PC-9 (cell line): ENCODE data around the gene ALK. TPM values are rescaled to one million over a fixed set of nuclear protein-coding genes. Genes with fewer than 3 reads are reported as not detected.

Experiments
- BruUV-seq: library from RNA; stranded (reverse); fragments of 400-500 nt; replicated peaks from 2 replicates; lab custom pipeline; 2021; lab: Mats Ljungman, UMichigan
- CTCF ChIA-PET: fragments of 300-600 bp; sonication (Branson Sonifier 250); formaldehyde crosslinking; loops from one replicate; lab custom pipeline; 2022; ENCODE audit warnings: antibody characterized with exemption; lab: Charles Lee
- POLR2A ChIA-PET: fragments of 300-600 bp; sonication (Branson Sonifier 250); formaldehyde crosslinking; loops from one replicate; lab custom pipeline; 2022; ENCODE audit warnings: antibody characterized with exemption; ENCODE audit not compliant: unreplicated experiment; lab: Charles Lee
- DNase-seq, 2 experiments: peaks; one replicate each; pipeline versions ENCODE4 v3.0.0 to v3.0.0-alpha.2; 2015 to 2022; ENCODE audit warnings: mixed read lengths in 1 of 2
- H2AFZ ChIP-seq: fragments of 200-600 bp; sonication (generic); 2 replicates; pipeline ENCODE4 v1.8.1; 2017; ENCODE audit warnings: antibody characterized with exemption
- H3F3A ChIP-seq: fragments of 200-600 bp; sonication (generic); 2 replicates; pipeline ENCODE4 v1.8.1; 2017; ENCODE audit warnings: antibody characterized with exemption, mild to moderate bottlenecking, low read depth; ENCODE audit not compliant: insufficient read depth
- H3K27ac ChIP-seq: fragments of 200-600 bp; sonication (generic); 2 replicates; pipeline ENCODE4 v1.6.1; 2016; ENCODE audit warnings: mixed run types
- H3K27me3 ChIP-seq: fragments of 200-600 bp; sonication (generic); 2 replicates; pipeline ENCODE4 v1.6.1; 2016; ENCODE audit warnings: low read depth, mixed run types; ENCODE audit not compliant: insufficient read depth
- H3K36me3 ChIP-seq: fragments of 200-600 bp; sonication (generic); 2 replicates; pipeline ENCODE4 v1.6.1; 2016; ENCODE audit warnings: low read depth, mixed run types
- H3K4me1 ChIP-seq: fragments of 200-600 bp; sonication (generic); replicated peaks from 2 replicates; pipeline ENCODE4 v1.6.1; 2016; ENCODE audit warnings: mixed run types; ENCODE audit not compliant: insufficient read depth
- H3K4me2 ChIP-seq: fragments of 200-600 bp; sonication (generic); 2 replicates; pipeline ENCODE4 v1.6.1; 2017; ENCODE audit warnings: mixed run types
- H3K4me3 ChIP-seq: fragments of 200-600 bp; sonication (generic); 2 replicates; pipeline ENCODE4 v1.6.1; 2016; ENCODE audit warnings: mixed run types
- H3K79me2 ChIP-seq: fragments of 200-600 bp; sonication (generic); 2 replicates; pipeline ENCODE4 v1.6.1; 2017; ENCODE audit warnings: low read depth, mixed run types
- H3K9me2 ChIP-seq: fragments of 200-600 bp; sonication (generic); 2 replicates; pipeline ENCODE4 v1.8.1; 2017; ENCODE audit warnings: mild to moderate bottlenecking; ENCODE audit not compliant: insufficient read depth
- H3K9me3 ChIP-seq: fragments of 200-600 bp; sonication (generic); 2 replicates; pipeline ENCODE4 v1.8.1; 2016; ENCODE audit warnings: low read depth; ENCODE audit not compliant: insufficient read depth
- H4K20me1 ChIP-seq: fragments of 200-600 bp; sonication (generic); 2 replicates; pipeline ENCODE4 v1.8.1; 2017; ENCODE audit not compliant: insufficient read depth
- CTCF ChIP-seq: fragments of 200-600 bp; sonication (generic); conservative IDR thresholded peaks from 2 replicates; pipeline ENCODE4 v1.6.1; 2017; ENCODE audit warnings: mixed run types, antibody characterized with exemption, mild to moderate bottlenecking, moderate library complexity
- EZH2 ChIP-seq: fragments of 200-600 bp; sonication (generic); IDR thresholded peaks from 2 replicates; pipeline ENCODE4 v1.8.0; 2017; ENCODE audit warnings: antibody characterized with exemption, low read depth
- intact Hi-C: fragments of 100-400 bp; cut with micrococcal nuclease; formaldehyde crosslinking; loops from one replicate; pipeline ENCODE4 v1.10.0; 2022; ENCODE audit not compliant: unreplicated experiment
- total RNA-seq: library from RNA; stranded (reverse); gene quantifications from 2 replicates; pipeline ENCODE4 v1.2.3, GENCODE V29; 2021

ALK gene
- total RNA-seq, 1 experiment from 2014 or later, result not detected

- Histone ChIP-seq H3K27ac (no peak overlapping the region), H3K4me1 (no peaks in the 10 kb centered on the region), H2AFZ (no peak overlapping the region), H3K4me3 (no peak overlapping the region), H3F3A (no peaks in the 10 kb centered on the region), H3K36me3 (no peaks in the 10 kb centered on the region), H4K20me1 (no peaks in the 10 kb centered on the region), H3K9me3 (no peaks in the 10 kb centered on the region), H3K79me2 (no peaks in the 10 kb centered on the region), H3K9me2 (no peaks in the 10 kb centered on the region), H3K27me3 (peaks cover 53% of the 10 kb centered on the region), H3K4me2 (no peak overlapping the region)
- no peak for TF ChIP-seq EZH2
- no peak for TF ChIP-seq CTCF
- BruUV-seq, result no TSS peak
- ChIA-PET POLR2A (no interaction called here), CTCF (no interaction called here)
- no peak for DNase-seq
- intact Hi-C loops, result loop anchor here (5.0 kb wide), 1 partner anchor 888 kb away; no protein-coding TSS in a partner anchor
These were observed 76.6 kb downstream of the ALK start for GRCh38 chr2:29844713-29845326.

- Histone ChIP-seq H3K27me3 (peaks cover 21% of the 10 kb centered on the region; the same call in 1 of the 2 replicates), H3K4me3 (no peak overlapping the region), H3K36me3 (no peaks in the 10 kb centered on the region), H4K20me1 (no peaks in the 10 kb centered on the region), H3K4me1 (no peaks in the 10 kb centered on the region), H3K4me2 (no peak overlapping the region), H3K27ac (no peak overlapping the region), H3K9me2 (no peaks in the 10 kb centered on the region), H2AFZ (no peak overlapping the region), H3K9me3 (no peaks in the 10 kb centered on the region), H3F3A (no peaks in the 10 kb centered on the region), H3K79me2 (no peaks in the 10 kb centered on the region)
- BruUV-seq, result no TSS peak
- TF ChIP-seq CTCF (peak; percentile 86), EZH2 (no peak)
- DNase-seq, result peak in 1 of 2 experiments; percentile 13
- intact Hi-C loops, result loop anchor here (5.0 kb wide), 1 partner anchor 884 kb away; no protein-coding TSS in a partner anchor
- ChIA-PET POLR2A (no interaction called here), CTCF (no interaction called here)
These were observed 79.9 kb downstream of the ALK start for GRCh38 chr2:29841386-29842004.

- TF ChIP-seq CTCF, result no peak
- no peak for TF ChIP-seq EZH2
- peaks cover 8% of the 10 kb centered on the region; the same call in 1 of the 2 replicates for H3K27me3 ChIP-seq
- H3K4me3 ChIP-seq, result no peak overlapping the region
- DNase-seq, result no peak
- H3K9me3 ChIP-seq, result no peaks in the 10 kb centered on the region
- CTCF ChIA-PET, result no interaction called here
- no peak overlapping the region for H3K27ac ChIP-seq
- no peaks in the 10 kb centered on the region for H3K9me2 ChIP-seq
- no peak overlapping the region for H3K4me2 ChIP-seq
- H3K79me2 ChIP-seq, result no peaks in the 10 kb centered on the region
- H3K36me3 ChIP-seq, result no peaks in the 10 kb centered on the region
- no TSS peak for BruUV-seq
- intact Hi-C loops, result no loop called here
- H3F3A ChIP-seq, result no peaks in the 10 kb centered on the region
- no peaks in the 10 kb centered on the region for H3K4me1 ChIP-seq
- no peaks in the 10 kb centered on the region for H4K20me1 ChIP-seq
- POLR2A ChIA-PET, result no interaction called here
- no peak overlapping the region for H2AFZ ChIP-seq
These were observed 82.1 kb downstream of the ALK start for GRCh38 chr2:29839306-29839705.
